CD4-positive, alpha-beta memory T cell (primary cell): ENCODE data around the gene CUEDC2. TPM values are rescaled to one million over a fixed set of nuclear protein-coding genes. Genes with fewer than 3 reads are reported as not detected.

Source experiments
- microRNA-seq: library from miRNA; unstranded; fragments of <30 nt; microRNA quantifications from one replicate; pipeline ENCODE4 v1.2.0, GENCODE V29; 2021; ENCODE audit warnings: borderline replicate concordance, borderline number of aligned reads, borderline microRNAs expressed, mixed read lengths
- polyA plus RNA-seq, 2 donors: library from polyadenylated mRNA; unstranded; fragments of 300-500 nt; fragmentation: Illumina TruSeq; gene quantifications; one replicate each; pipeline ENCODE4 v1.2.3, GENCODE V29; 2021
- total RNA-seq, 2 experiments: library from RNA; stranded (reverse); gene quantifications; one replicate each; pipeline ENCODE4 v1.2.3, GENCODE V29; 2021

The CUEDC2 gene
- total and polyA plus RNA-seq, 4 experiments from 2014 or later, result 27.2 to 57.5 (median 41.4) TPM

Small RNAs within 50 kb of the gene (microRNA-seq; reads per million reads assigned to microRNA genes)
- gene MIR146B, result 20,409 reads per million, percentile 97 among the genes with 10 or more reads in this experiment

Other genes with a start within 250 kb of the CUEDC2 start
- gene ELOVL3, start 206.3 kb downstream of the CUEDC2 start, total RNA-seq, result not detected
- gene ELOVL3, start 206.3 kb downstream of the CUEDC2 start, polyA plus RNA-seq, result not detected
- not detected for gene PITX3, start 191.1 kb downstream of the CUEDC2 start, total RNA-seq
- not detected for gene PITX3, start 191.1 kb downstream of the CUEDC2 start, polyA plus RNA-seq
- 10 to 100 TPM; 39.6 to 44.7 TPM for gene GBF1, start 187.0 kb downstream of the CUEDC2 start, total RNA-seq
- gene GBF1, start 187.0 kb downstream of the CUEDC2 start, polyA plus RNA-seq, result 10 to 100 TPM in 1 of 2 donors, 1 to 10 TPM in 1; 3.1 to 23.9 TPM
- 100 to 1,000 TPM; 146 to 147 TPM for gene NFKB2, start 36.9 kb downstream of the CUEDC2 start, total RNA-seq
- gene NFKB2, start 36.9 kb downstream of the CUEDC2 start, polyA plus RNA-seq, result 10 to 100 TPM in 1 of 2 donors, 1 to 10 TPM in 1; 6.6 to 25.2 TPM
- gene PSD, start 13.8 kb downstream of the CUEDC2 start, total RNA-seq, result 1 to 10 TPM; 4.9 to 5.4 TPM
- gene PSD, start 13.8 kb downstream of the CUEDC2 start, polyA plus RNA-seq, result 1 to 10 TPM; 2.1 to 2.7 TPM
- gene FBXL15, start 11.7 kb downstream of the CUEDC2 start, total RNA-seq, result 10 to 100 TPM; 21.1 to 24.1 TPM
- 10 to 100 TPM; 27.5 to 44.5 TPM for gene FBXL15, start 11.7 kb downstream of the CUEDC2 start, polyA plus RNA-seq
- 1 to 10 TPM in 1 of 2 experiments, under 1 TPM in 1; 0.89 to 1.6 TPM for gene C10orf95, start 19.0 kb upstream of the CUEDC2 start, total RNA-seq
- under 1 TPM; 0.41 to 0.42 TPM for gene C10orf95, start 19.0 kb upstream of the CUEDC2 start, polyA plus RNA-seq
- 10 to 100 TPM; 54.9 to 60.0 TPM for gene ACTR1A, start 70.1 kb upstream of the CUEDC2 start, total RNA-seq
- 10 to 100 TPM; 69.9 to 72.3 TPM for gene ACTR1A, start 70.1 kb upstream of the CUEDC2 start, polyA plus RNA-seq
- 10 to 100 TPM; 20.5 to 22.0 TPM for gene SUFU, start 71.4 kb upstream of the CUEDC2 start, total RNA-seq
- gene SUFU, start 71.4 kb upstream of the CUEDC2 start, polyA plus RNA-seq, result 10 to 100 TPM in 1 of 2 donors, 1 to 10 TPM in 1; 2.0 to 12.6 TPM
- 10 to 100 TPM; 68.4 to 71.6 TPM for gene TRIM8, start 211.9 kb upstream of the CUEDC2 start, total RNA-seq
- gene TRIM8, start 211.9 kb upstream of the CUEDC2 start, polyA plus RNA-seq, result 10 to 100 TPM; 33.0 to 56.4 TPM